Measurements from ENCODE around the gene DYRK2. TPM values are rescaled to one million over a fixed set of nuclear protein-coding genes. Genes with fewer than 3 reads are reported as not detected.

The DYRK2 gene
- total RNA-seq, 3 donors from 2014 or later, result 12.4 to 19.2 (median 17.7) TPM

- no peaks in the 10 kb centered on the region for H3K9me3 ChIP-seq
- intact Hi-C loops (cut with DNase I; ENCODE audit: low total_unique reads), result no loop called here
- no peak overlapping the region for H3K27ac ChIP-seq
- no peak for DNase-seq (ENCODE audit: low spot score in 2 of 2)
- TF ChIP-seq CTCF (IDR thresholded peaks at IDR 0.05), result no peak
- TF ChIP-seq POLR2A (IDR thresholded peaks at IDR 0.05), result no peak
- no peak for TF ChIP-seq POLR2AphosphoS5 (IDR thresholded peaks at IDR 0.05)
- H3K4me1 ChIP-seq, result no peaks in the 10 kb centered on the region
- H3K36me3 ChIP-seq, result no peaks in the 10 kb centered on the region
- no peaks in the 10 kb centered on the region for H3K27me3 ChIP-seq
- no peak overlapping the region for H3K4me3 ChIP-seq
These were observed 24.2 kb upstream of the DYRK2 start for GRCh38 chr12:67624355-67624754.

GRCh38 chr12:67625004-67625403, 23.5 kb upstream of the DYRK2 start:
- no peak for DNase-seq (ENCODE audit: low spot score in 2 of 2)
- Histone ChIP-seq H3K4me1 (no peaks in the 10 kb centered on the region), H3K27ac (no peak overlapping the region), H3K36me3 (no peaks in the 10 kb centered on the region), H3K9me3 (no peaks in the 10 kb centered on the region), H3K4me3 (no peak overlapping the region), H3K27me3 (no peaks in the 10 kb centered on the region)
- TF ChIP-seq POLR2AphosphoS5 (IDR thresholded peaks at IDR 0.05) (no peak), CTCF (IDR thresholded peaks at IDR 0.05) (no peak), POLR2A (IDR thresholded peaks at IDR 0.05) (no peak)
- intact Hi-C loops (cut with DNase I; ENCODE audit: low total_unique reads), result no loop called here

GRCh38 chr12:67626156-67626555, 22.4 kb upstream of the DYRK2 start:
- intact Hi-C loops (cut with DNase I; ENCODE audit: low total_unique reads), result no loop called here
- no peak for DNase-seq (ENCODE audit: low spot score in 2 of 2)
- H3K36me3 ChIP-seq, result no peaks in the 10 kb centered on the region
- no peaks in the 10 kb centered on the region for H3K4me1 ChIP-seq
- no peak overlapping the region for H3K4me3 ChIP-seq
- no peaks in the 10 kb centered on the region for H3K9me3 ChIP-seq
- H3K27ac ChIP-seq, result no peak overlapping the region
- H3K27me3 ChIP-seq, result no peaks in the 10 kb centered on the region
- no peak for TF ChIP-seq POLR2A (IDR thresholded peaks at IDR 0.05)
- TF ChIP-seq CTCF (IDR thresholded peaks at IDR 0.05), result no peak
- no peak for TF ChIP-seq POLR2AphosphoS5 (IDR thresholded peaks at IDR 0.05)

- H3K4me1 ChIP-seq, result no peaks in the 10 kb centered on the region
- TF ChIP-seq POLR2A (IDR thresholded peaks at IDR 0.05) (no peak), POLR2AphosphoS5 (IDR thresholded peaks at IDR 0.05) (no peak), CTCF (IDR thresholded peaks at IDR 0.05) (peak in 1 of 3 donors; percentile 12)
- no peaks in the 10 kb centered on the region for H3K9me3 ChIP-seq
- H3K4me3 ChIP-seq, result no peak overlapping the region
- H3K27ac ChIP-seq, result no peak overlapping the region
- DNase-seq (ENCODE audit: low spot score in 2 of 2), result peak in 1 of 2 donors; percentile 40
- no peaks in the 10 kb centered on the region for H3K27me3 ChIP-seq
- H3K36me3 ChIP-seq, result no peaks in the 10 kb centered on the region
- intact Hi-C loops (cut with DNase I; ENCODE audit: low total_unique reads), result no loop called here
These were observed 18.0 kb upstream of the DYRK2 start for GRCh38 chr12:67630373-67631088.

GRCh38 chr12:67632005-67632404, 16.5 kb upstream of the DYRK2 start:
- no peaks in the 10 kb centered on the region for H3K36me3 ChIP-seq
- no peaks in the 10 kb centered on the region for H3K4me1 ChIP-seq
- no peak overlapping the region for H3K4me3 ChIP-seq
- TF ChIP-seq POLR2AphosphoS5 (IDR thresholded peaks at IDR 0.05) (no peak), POLR2A (IDR thresholded peaks at IDR 0.05) (no peak), CTCF (IDR thresholded peaks at IDR 0.05) (no peak)
- H3K27me3 ChIP-seq, result no peaks in the 10 kb centered on the region
- DNase-seq (ENCODE audit: low spot score in 2 of 2), result no peak
- intact Hi-C loops (cut with DNase I; ENCODE audit: low total_unique reads), result no loop called here
- H3K9me3 ChIP-seq, result no peaks in the 10 kb centered on the region
- no peak overlapping the region for H3K27ac ChIP-seq

Data from breast epithelium (tissue), 4 donors.